Hematopoietic multipotent progenitor cell treated with erythropoietin and hydrocortisone succinate and interleukin-3 and kit ligand, for 6 days (in vitro differentiated cells): ENCODE measurements around the gene CFAP97.

Experiments
- DNase-seq: peaks from one replicate; pipeline ENCODE4 v3.0.0-alpha.2; 2015

CFAP97 gene

GRCh38 chr4:185196437-185196836 is 7.4 kb downstream of the CFAP97 start:
- no peak for DNase-seq

GRCh38 chr4:185194924-185195888 is 8.6 kb downstream of the CFAP97 start:
- DNase-seq = no peak

DNA sequence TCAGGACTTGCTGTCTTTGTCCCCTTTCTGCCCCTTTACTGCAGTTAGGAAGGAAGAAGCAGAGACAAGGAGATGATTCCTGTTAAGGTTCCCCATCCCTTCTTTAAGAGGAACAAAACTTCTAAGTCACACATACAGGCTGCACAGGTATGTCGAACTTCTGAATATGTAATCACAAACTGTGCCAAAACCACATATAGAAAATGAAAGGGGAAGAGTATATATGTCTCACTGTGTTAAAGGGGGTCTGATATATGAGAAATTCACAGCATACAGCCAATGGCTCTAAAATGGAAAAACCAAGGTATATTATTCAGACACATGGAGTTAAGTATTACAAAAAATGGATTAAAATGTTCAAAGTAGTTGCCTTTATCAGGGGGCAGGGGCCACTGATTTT is 11.7 kb downstream of the CFAP97 start:
- no peak for DNase-seq

GRCh38 chr4:185190306-185190856 is 13.4 kb downstream of the CFAP97 start:
- DNase-seq = peak; percentile 78

GRCh38 chr4:185189606-185190305 is 14.0 kb downstream of the CFAP97 start:
- DNase-seq = peak; percentile 44

- DNase-seq = no peak
Measured at GRCh38 chr4:185186769-185187168, 17.0 kb downstream of the CFAP97 start.

DNA sequence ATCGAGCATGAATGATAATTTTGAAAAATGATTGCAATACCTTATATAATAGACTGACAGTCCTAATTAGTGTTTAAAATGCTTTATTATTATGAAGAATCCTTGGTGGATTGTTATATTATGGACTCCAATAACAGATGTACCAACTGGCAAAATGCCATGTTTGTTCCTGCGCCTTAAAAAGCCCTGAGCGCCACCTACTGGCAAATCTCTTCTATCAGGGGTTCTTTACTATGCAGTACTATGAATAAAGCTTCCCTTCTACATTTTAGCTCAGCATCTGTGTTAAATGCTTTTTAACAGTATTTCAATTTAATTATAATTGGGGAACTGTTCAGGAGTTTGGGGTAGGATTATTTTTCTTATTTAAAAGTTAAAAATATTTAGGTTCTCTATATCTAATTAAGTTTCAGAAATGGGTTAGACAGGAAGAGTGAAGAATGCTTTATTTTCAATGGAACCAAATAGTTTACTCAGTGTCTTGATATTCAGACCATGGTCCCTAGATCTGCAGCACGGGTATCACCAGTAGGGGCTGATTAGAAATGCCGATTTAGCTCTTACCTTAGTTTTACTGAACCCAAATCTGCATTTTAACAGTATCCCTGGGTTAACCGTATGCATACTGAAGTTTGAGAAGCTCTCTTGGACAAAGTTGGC is 20.0 kb downstream of the CFAP97 start:
- peak; percentile 100 for DNase-seq

- no peak for DNase-seq
Measured at GRCh38 chr4:185182239-185182638, 21.6 kb downstream of the CFAP97 start.

DNA sequence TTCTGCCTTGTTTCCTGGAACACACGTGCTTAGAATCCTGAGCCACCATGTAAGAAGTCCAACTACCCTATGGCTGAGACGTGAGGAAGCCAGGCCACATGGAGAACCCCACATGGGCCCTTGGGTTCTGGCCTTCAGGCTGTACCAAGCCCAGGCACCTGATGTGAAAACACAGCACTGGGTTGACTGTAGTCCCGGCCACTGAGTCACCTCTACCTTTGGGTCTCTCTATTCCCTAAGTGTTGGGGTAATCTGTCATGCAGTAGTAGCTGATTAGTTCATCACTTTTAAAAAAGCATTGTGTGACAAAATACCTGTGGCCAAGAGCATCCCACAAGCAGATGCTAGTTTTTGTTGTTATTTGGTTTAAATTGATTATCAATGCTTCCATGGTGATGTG is 24.3 kb downstream of the CFAP97 start:
- DNase-seq = no peak

DNA sequence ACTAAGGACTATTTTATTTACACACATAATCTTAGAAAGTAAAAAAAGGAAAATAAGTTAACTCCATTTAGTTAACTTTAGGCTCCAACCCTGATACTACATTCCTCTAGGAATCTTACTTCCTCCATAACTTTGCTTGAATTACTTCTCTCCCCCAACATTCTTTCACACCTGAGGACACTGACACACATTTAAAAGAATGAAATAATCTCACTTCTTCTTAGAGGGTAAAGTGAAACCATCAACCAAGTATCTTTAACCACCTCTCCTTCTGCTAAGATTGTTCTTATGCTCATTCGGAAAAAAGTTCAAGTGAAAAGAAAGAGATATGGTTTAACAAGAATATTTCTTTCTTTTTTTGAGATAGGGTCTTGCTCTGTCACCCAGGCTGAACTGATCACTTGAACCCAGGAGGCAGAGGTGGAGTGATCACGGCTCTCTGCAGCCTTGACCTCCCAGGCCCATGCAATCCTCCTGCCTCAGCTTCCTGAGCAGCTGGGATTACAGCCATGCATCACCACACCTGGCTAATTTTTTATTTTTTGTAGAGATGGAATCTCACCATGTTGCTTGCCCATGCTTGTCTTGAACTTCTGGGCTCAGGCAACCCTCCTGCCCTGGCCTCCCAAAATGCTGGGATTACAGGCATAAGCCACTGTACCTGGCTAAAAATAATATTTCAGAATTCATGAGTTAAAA is 32.3 kb downstream of the CFAP97 start:
- no peak for DNase-seq

GRCh38 chr4:185167234-185167633 is 36.6 kb downstream of the CFAP97 start:
- DNase-seq = peak; percentile 38

- DNase-seq = peak; percentile 34
Measured at GRCh38 chr4:185165605-185166063, 38.2 kb downstream of the CFAP97 start.

GRCh38 chr4:185151296-185151695 is 52.5 kb downstream of the CFAP97 start:
- no peak for DNase-seq

GRCh38 chr4:185149392-185149791 is 54.4 kb downstream of the CFAP97 start:
- no peak for DNase-seq

DNA sequence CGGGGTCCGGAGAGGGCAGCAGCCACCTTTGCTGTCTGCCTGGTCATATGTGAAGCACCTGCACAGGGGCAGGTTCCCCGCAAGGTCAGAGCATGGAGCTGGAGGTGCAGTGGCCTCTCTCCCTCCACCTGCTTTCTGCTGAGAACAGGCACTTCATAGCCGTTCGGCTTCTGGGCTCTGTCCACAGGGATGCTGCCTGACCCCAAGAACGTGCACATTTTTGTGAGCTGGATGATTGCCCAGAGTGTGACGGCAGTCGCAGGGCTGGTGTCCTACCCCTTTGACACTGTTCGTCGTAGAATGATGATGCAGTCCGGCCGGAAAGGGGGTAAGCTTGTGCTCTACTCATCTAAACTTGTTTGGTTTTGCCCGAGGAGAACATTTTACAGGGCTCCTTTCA is 58.2 kb downstream of the CFAP97 start:
- DNase-seq = no peak

- DNase-seq = no peak
Measured at GRCh38 chr4:185144601-185145240, 59.1 kb downstream of the CFAP97 start.

GRCh38 chr4:185143601-185143969 is 60.2 kb downstream of the CFAP97 start:
- peak; percentile 33 for DNase-seq

DNA sequence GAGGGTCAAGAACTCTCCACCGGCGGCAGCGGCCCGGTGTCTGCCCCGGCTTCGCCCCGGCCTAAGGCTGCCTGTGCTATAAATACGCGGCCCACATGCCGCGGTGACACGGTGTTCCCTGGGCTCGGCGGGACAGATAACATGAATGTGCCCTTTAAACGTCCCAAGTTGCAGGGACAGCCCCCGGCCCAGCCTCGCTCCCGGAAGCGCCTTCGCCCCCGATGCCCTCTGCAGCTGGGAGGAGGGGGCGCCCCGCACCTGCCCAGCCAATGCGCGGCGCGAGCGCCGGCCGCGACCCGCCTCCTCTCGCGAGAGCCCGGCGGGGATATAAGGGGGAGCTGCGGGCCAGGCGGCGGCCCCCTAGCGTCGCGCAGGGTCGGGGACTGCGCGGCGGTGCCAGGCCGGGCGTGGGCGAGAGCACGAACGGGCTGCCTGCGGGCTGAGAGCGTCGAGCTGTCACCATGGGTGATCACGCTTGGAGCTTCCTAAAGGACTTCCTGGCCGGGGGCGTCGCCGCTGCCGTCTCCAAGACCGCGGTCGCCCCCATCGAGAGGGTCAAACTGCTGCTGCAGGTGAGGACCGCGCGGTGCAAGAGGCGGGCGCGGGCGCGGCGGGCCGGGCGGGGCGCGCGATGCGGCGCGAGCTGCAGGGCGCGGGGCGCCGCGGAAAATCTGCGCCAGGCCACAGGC is 60.7 kb downstream of the CFAP97 start, which contains the start of gene SLC25A4:
SLC25A4 (plus strand) TSS at position 355 of the 689 bp plus-strand sequence; CDS start at position 462, 107 bp downstream.
- DNase-seq = peak; percentile 74

DNA sequence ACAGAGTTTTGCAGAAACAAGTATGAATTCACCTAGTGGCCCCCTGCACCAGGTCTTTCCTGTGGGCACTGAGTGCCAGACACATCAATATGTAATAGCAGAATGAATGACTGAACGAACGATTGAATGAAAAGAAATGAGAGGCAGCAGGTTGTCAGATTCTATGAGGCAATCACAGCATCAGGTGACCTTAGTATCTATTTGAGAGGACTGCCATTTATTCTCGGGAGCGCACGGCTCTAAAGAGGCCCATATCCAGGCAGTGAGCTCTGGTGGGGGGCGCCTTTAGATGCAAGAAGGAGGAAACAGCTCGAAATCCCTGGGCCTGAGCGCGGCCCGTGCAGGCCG is 61.3 kb downstream of the CFAP97 start:
- no peak for DNase-seq

GRCh38 chr4:185141777-185142176 is 62.0 kb downstream of the CFAP97 start:
- no peak for DNase-seq

GRCh38 chr4:185139736-185140135 is 64.1 kb downstream of the CFAP97 start:
- DNase-seq = no peak
